H9 (cell line): ENCODE results near the gene ISG15. TPM values are rescaled to one million over a fixed set of nuclear protein-coding genes. Genes with fewer than 3 reads are reported as not detected.

ENCODE experiments used
- DNase-seq: peaks from one replicate; pipeline ENCODE4 v3.0.0-alpha.2; 2017
- H2AFZ ChIP-seq: one replicate; pipeline ENCODE4 v1.6.1; 2013; ENCODE audit warnings: mild to moderate bottlenecking, low read length, control low read depth, moderate library complexity
- H2AK5ac ChIP-seq: 2 replicates; pipeline ENCODE4 v1.6.1; 2013; ENCODE audit warnings: low read length, control low read depth, mixed read lengths; ENCODE audit not compliant: insufficient read length
- H2BK120ac ChIP-seq: one replicate; pipeline ENCODE4 v1.6.1; 2013; ENCODE audit warnings: low read depth, mild to moderate bottlenecking, low read length, control low read depth, inconsistent platforms; ENCODE audit not compliant: poor library complexity, severe bottlenecking
- H2BK12ac ChIP-seq: 2 replicates; pipeline ENCODE4 v1.6.1; 2013; ENCODE audit warnings: low read length, control low read depth, mixed read lengths, low read depth; ENCODE audit not compliant: insufficient read length
- H2BK15ac ChIP-seq: 2 replicates; pipeline ENCODE4 v1.6.1; 2013; ENCODE audit warnings: low read depth, low read length, control low read depth
- H2BK20ac ChIP-seq: one replicate; pipeline ENCODE4 v1.6.1; 2013; ENCODE audit warnings: low read depth, mild to moderate bottlenecking, low read length, control low read depth, inconsistent platforms; ENCODE audit not compliant: poor library complexity, severe bottlenecking
- H2BK5ac ChIP-seq: 2 replicates; pipeline ENCODE4 v1.6.1; 2013; ENCODE audit warnings: low read length, control low read depth, mixed read lengths; ENCODE audit not compliant: insufficient read length
- H3K14ac ChIP-seq: 2 replicates; pipeline ENCODE4 v1.6.1; 2013; ENCODE audit warnings: low read length, control low read depth; ENCODE audit not compliant: insufficient read depth
- H3K18ac ChIP-seq: 2 replicates; pipeline ENCODE4 v1.6.1; 2013; ENCODE audit warnings: low read depth, mild to moderate bottlenecking, mixed read lengths, low read length, control low read depth; ENCODE audit not compliant: insufficient read length
- H3K23ac ChIP-seq: 2 replicates; pipeline ENCODE4 v1.6.1; 2013; ENCODE audit warnings: low read length, control low read depth, mixed read lengths, low read depth; ENCODE audit not compliant: insufficient read length
- H3K23me2 ChIP-seq: 2 replicates; pipeline ENCODE4 v1.6.1; 2013; ENCODE audit warnings: low read depth, mild to moderate bottlenecking, mixed read lengths, low read length, control low read depth; ENCODE audit not compliant: insufficient read length, poor library complexity, severe bottlenecking
- H3K27ac ChIP-seq: 2 replicates; pipeline ENCODE4 v1.5.1; 2013; ENCODE audit warnings: low read length, control low read depth, mixed read lengths, low read depth; ENCODE audit not compliant: insufficient read length
- H3K27me3 ChIP-seq: 2 replicates; pipeline ENCODE4 v1.6.1; 2013; ENCODE audit warnings: low read length, control low read depth, inconsistent platforms; ENCODE audit not compliant: insufficient read depth
- H3K4ac ChIP-seq: 2 replicates; pipeline ENCODE4 v1.6.1; 2013; ENCODE audit warnings: low read depth, mild to moderate bottlenecking, control low read depth, inconsistent platforms, low read length, moderate library complexity
- H3K4me1 ChIP-seq: 2 replicates; pipeline ENCODE4 v1.6.1; 2013; ENCODE audit warnings: low read length, control low read depth, inconsistent platforms; ENCODE audit not compliant: insufficient read depth
- H3K4me2 ChIP-seq: 2 replicates; pipeline ENCODE4 v1.6.1; 2013; ENCODE audit warnings: low read length, control low read depth, mixed read lengths; ENCODE audit not compliant: insufficient read length, insufficient read depth
- H3K56ac ChIP-seq: 2 replicates; pipeline ENCODE4 v1.6.1; 2013; ENCODE audit warnings: low read depth, mild to moderate bottlenecking, mixed read lengths, low read length, control low read depth; ENCODE audit not compliant: insufficient read length
- H3K79me1 ChIP-seq: 2 replicates; pipeline ENCODE4 v1.6.1; 2013; ENCODE audit warnings: low read depth, mild to moderate bottlenecking, moderate library complexity, low read length, control low read depth, inconsistent platforms; ENCODE audit not compliant: insufficient read depth, poor library complexity, severe bottlenecking
- H3K79me2 ChIP-seq: 2 replicates; pipeline ENCODE4 v1.6.1; 2013; ENCODE audit warnings: low read length, control low read depth, inconsistent platforms; ENCODE audit not compliant: insufficient read depth
- H3K9ac ChIP-seq: 2 replicates; pipeline ENCODE4 v1.6.1; 2013; ENCODE audit warnings: low read length, control low read depth, mixed read lengths; ENCODE audit not compliant: insufficient read length; ENCODE audit errors: extremely low read depth
- H3K9me3 ChIP-seq: one replicate; pipeline ENCODE4 v1.6.1; 2013; ENCODE audit warnings: low read depth, low read length, inconsistent platforms; ENCODE audit not compliant: control insufficient read depth
- H3T11ph ChIP-seq: one replicate; pipeline ENCODE4 v1.6.1; 2013; ENCODE audit warnings: mild to moderate bottlenecking, low read length, control low read depth, inconsistent platforms
- H4K20me1 ChIP-seq: one replicate; pipeline ENCODE4 v1.6.1; 2013; ENCODE audit not compliant: control insufficient read depth, insufficient read length, insufficient read depth
- H4K5ac ChIP-seq: 2 replicates; pipeline ENCODE4 v1.6.1; 2013; ENCODE audit warnings: low read depth, mild to moderate bottlenecking, mixed read lengths, low read length, control low read depth; ENCODE audit not compliant: insufficient read length
- H4K8ac ChIP-seq: replicated peaks from 2 replicates; pipeline ENCODE4 v1.6.1; 2013; ENCODE audit warnings: low read length, control low read depth, mixed read lengths, low read depth; ENCODE audit not compliant: insufficient read length
- H4K91ac ChIP-seq: 2 replicates; pipeline ENCODE4 v1.6.1; 2013; ENCODE audit warnings: low read depth, mild to moderate bottlenecking, moderate library complexity, mixed read lengths, low read length, control low read depth; ENCODE audit not compliant: insufficient read length
- H3K27ac Mint-ChIP-seq, 3 experiments: 2 replicates in 2 of 3; 3 replicates in 1 of 3; pipeline ENCODE4 v1.8.0; 2020 to 2021; ENCODE audit warnings: mixed read lengths in 3 of 3, mild to moderate bottlenecking in 1 of 3, moderate library complexity in 1 of 3
- H3K27me3 Mint-ChIP-seq: 2 replicates; pipeline ENCODE4 v1.8.0; 2021; ENCODE audit warnings: low read depth, mild to moderate bottlenecking, moderate library complexity, mixed read lengths
- H3K36me3 Mint-ChIP-seq, 3 experiments: 2 replicates in 2 of 3; 3 replicates in 1 of 3; pipeline ENCODE4 v1.8.0; 2020 to 2021; ENCODE audit warnings: low read depth in 3 of 3, mixed read lengths in 3 of 3; ENCODE audit not compliant: insufficient read depth in 1 of 3
- H3K4me1 Mint-ChIP-seq, 2 experiments: 2 replicates each; pipeline ENCODE4 v1.8.0; 2020; ENCODE audit warnings: mixed read lengths in 2 of 2
- H3K4me3 Mint-ChIP-seq, 2 experiments: 2 replicates in 1 of 2; 3 replicates in 1 of 2; pipeline ENCODE4 v1.8.0; 2020 to 2021; ENCODE audit warnings: mild to moderate bottlenecking in 2 of 2, mixed read lengths in 2 of 2, moderate library complexity in 1 of 2
- H3K9me3 Mint-ChIP-seq, 2 experiments: 2 replicates in 1 of 2; 3 replicates in 1 of 2; pipeline ENCODE4 v1.8.0; 2020; ENCODE audit warnings: mild to moderate bottlenecking in 2 of 2, mixed read lengths in 2 of 2, moderate library complexity in 1 of 2
- WGBS: extraction: QIAGEN DNeasy Blood & Tissue Kit; methylation state at CpG from one replicate; pipeline ENCODE4 v1.1.7; 2013; ENCODE audit warnings: missing lambda C conversion rate, low lambda C conversion rate, mixed read lengths; ENCODE audit not compliant: insufficient read length; ENCODE audit errors: extremely low coverage; 5-methylcytosine and 5-hydroxymethylcytosine counted together
- total RNA-seq: library from RNA; stranded (reverse); gene quantifications from 2 replicates; pipeline ENCODE4 v1.2.1, GENCODE V29; 2021
- TF ChIP-seq, protein P1 (sequence below): fragments of 200-600 bp; sonication (generic); conservative IDR thresholded peaks from 3 replicates; pipeline ENCODE4 v1.8.0; 2021; ENCODE audit warnings: antibody characterized with exemption, mild to moderate bottlenecking

ISG15 gene
- total RNA-seq, 1 experiment from 2014 or later, result 39.7 TPM

DNA sequence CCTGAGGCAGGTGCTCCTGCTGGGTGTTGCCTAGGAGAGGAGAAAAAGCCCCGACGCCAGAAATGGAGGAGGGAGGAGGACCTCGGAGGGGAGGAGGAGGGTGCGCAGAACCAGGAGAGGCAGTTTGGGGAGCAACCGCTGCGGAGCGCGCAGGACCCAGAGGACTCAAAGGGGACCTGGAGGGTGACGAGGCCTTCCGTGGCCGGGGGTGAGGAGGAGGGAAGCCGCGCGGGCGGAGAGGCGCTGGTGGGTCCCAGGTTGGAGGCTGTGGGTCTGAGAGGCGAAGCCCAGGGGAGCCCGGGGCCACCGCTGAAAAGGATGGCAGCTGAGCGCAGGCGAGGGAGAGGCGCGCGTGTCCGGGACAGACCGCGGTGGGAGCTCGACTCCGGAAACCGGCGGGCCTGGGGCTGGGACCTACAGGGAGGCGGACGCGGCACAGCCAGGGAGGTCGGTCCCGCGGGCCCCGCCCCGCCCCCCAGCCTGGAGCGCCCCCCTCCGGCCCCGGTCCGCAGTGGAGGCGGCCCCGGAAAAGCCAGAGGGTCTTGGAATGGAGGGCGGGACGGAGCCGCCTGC, 45.7 kb downstream of the ISG15 start:
- Histone ChIP-seq H3K23me2 (peaks cover 8% of the 10 kb centered on the region), H3K27ac (no peak overlapping the region), H4K8ac (no peak overlapping the region), H3K4ac (no peak overlapping the region), H4K5ac (no peak overlapping the region), H3K4me1 (no peaks in the 10 kb centered on the region), H2BK120ac (no peak overlapping the region), H3K9me3 (no peaks in the 10 kb centered on the region), H2AFZ (no peak overlapping the region), H3K9ac (no peak overlapping the region), H2BK20ac (no peak overlapping the region), H3K18ac (no peak overlapping the region), H3K79me2 (no peaks in the 10 kb centered on the region), H2BK15ac (no peak overlapping the region), H3T11ph (no peak overlapping the region), H2BK5ac (no peak overlapping the region), H3K27me3 (peaks cover 6% of the 10 kb centered on the region; the same call in 1 of the 2 replicates), H3K4me2 (peak overlapping the region; percentile 53), H2AK5ac (no peak overlapping the region), H3K23ac (no peak overlapping the region), H2BK12ac (no peak overlapping the region), H3K79me1 (no peaks in the 10 kb centered on the region), H3K14ac (no peak overlapping the region), H4K20me1 (no peaks in the 10 kb centered on the region), H3K56ac (no peak overlapping the region), H4K91ac (no peak overlapping the region)
- Mint-ChIP-seq H3K4me1 (peaks cover 12 to 17% of the 10 kb centered on the region in 2 experiments), H3K27ac (no peak overlapping the region), H3K4me3 (peak overlapping the region; percentile 71 to 86), H3K9me3 (no peaks in the 10 kb centered on the region), H3K27me3 (peaks cover 69% of the 10 kb centered on the region), H3K36me3 (peaks cover 0 to 11% (median 8%) of the 10 kb centered on the region in 3 experiments; a peak in 5 of 7 replicates)
- no peak for DNase-seq
- TF ChIP-seq, protein P1, sequence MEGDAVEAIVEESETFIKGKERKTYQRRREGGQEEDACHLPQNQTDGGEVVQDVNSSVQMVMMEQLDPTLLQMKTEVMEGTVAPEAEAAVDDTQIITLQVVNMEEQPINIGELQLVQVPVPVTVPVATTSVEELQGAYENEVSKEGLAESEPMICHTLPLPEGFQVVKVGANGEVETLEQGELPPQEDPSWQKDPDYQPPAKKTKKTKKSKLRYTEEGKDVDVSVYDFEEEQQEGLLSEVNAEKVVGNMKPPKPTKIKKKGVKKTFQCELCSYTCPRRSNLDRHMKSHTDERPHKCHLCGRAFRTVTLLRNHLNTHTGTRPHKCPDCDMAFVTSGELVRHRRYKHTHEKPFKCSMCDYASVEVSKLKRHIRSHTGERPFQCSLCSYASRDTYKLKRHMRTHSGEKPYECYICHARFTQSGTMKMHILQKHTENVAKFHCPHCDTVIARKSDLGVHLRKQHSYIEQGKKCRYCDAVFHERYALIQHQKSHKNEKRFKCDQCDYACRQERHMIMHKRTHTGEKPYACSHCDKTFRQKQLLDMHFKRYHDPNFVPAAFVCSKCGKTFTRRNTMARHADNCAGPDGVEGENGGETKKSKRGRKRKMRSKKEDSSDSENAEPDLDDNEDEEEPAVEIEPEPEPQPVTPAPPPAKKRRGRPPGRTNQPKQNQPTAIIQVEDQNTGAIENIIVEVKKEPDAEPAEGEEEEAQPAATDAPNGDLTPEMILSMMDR, result peak; percentile 76
- no CpG with 5 or more reads among the region's 48 CpGs for WGBS
